ENCODE measurements around the gene RALGPS1.

Gene RALGPS1

DNA sequence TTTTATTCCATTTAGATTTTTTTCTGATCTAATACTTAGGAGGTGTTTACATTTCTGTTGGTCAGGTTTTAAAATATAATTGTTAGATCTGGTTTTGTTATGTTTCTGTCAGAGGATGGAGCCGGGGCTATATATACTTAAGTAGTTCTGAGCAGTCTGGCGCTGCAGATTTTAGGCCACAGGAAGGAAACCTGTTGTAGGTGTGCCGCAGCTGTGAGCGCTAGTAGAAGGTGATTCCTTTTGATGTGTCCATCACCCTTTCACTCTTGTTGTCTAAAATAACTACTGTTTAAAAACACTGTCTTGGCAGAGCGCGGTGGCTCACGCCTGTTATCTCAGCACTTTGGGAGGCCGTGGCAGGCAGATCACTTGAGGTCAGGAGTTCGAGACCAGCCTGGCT lies 37.2 kb upstream of the RALGPS1 start:
- H3K4me3 ChIP-seq (ENCODE audit: low read length), result no peak overlapping the region
- DNase-seq (ENCODE audit: low read depth), result no peak
- TF ChIP-seq, protein P1, sequence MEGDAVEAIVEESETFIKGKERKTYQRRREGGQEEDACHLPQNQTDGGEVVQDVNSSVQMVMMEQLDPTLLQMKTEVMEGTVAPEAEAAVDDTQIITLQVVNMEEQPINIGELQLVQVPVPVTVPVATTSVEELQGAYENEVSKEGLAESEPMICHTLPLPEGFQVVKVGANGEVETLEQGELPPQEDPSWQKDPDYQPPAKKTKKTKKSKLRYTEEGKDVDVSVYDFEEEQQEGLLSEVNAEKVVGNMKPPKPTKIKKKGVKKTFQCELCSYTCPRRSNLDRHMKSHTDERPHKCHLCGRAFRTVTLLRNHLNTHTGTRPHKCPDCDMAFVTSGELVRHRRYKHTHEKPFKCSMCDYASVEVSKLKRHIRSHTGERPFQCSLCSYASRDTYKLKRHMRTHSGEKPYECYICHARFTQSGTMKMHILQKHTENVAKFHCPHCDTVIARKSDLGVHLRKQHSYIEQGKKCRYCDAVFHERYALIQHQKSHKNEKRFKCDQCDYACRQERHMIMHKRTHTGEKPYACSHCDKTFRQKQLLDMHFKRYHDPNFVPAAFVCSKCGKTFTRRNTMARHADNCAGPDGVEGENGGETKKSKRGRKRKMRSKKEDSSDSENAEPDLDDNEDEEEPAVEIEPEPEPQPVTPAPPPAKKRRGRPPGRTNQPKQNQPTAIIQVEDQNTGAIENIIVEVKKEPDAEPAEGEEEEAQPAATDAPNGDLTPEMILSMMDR (conservative IDR thresholded peaks at IDR 0.05; ENCODE audit: low read length), result no peak

DNA sequence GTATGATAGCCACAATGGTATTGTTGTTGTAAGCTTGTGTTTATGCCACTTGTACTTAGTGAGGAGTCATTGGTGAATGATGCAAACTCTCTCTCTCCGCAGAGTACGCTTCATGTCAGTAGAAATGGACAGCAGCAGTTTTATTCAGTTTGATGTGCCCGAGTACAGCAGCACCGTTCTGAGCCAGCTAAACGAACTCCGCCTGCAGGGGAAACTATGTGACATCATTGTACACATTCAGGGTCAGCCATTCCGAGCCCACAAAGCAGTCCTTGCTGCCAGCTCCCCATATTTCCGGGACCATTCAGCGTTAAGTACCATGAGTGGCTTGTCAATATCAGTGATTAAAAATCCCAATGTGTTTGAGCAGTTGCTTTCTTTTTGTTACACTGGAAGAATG lies 35.3 kb upstream of the RALGPS1 start:
- no peak overlapping the region for H3K4me3 ChIP-seq (ENCODE audit: low read length)
- DNase-seq (ENCODE audit: low read depth), result no peak
- TF ChIP-seq, protein P1 (conservative IDR thresholded peaks at IDR 0.05; ENCODE audit: low read length), result no peak

DNA sequence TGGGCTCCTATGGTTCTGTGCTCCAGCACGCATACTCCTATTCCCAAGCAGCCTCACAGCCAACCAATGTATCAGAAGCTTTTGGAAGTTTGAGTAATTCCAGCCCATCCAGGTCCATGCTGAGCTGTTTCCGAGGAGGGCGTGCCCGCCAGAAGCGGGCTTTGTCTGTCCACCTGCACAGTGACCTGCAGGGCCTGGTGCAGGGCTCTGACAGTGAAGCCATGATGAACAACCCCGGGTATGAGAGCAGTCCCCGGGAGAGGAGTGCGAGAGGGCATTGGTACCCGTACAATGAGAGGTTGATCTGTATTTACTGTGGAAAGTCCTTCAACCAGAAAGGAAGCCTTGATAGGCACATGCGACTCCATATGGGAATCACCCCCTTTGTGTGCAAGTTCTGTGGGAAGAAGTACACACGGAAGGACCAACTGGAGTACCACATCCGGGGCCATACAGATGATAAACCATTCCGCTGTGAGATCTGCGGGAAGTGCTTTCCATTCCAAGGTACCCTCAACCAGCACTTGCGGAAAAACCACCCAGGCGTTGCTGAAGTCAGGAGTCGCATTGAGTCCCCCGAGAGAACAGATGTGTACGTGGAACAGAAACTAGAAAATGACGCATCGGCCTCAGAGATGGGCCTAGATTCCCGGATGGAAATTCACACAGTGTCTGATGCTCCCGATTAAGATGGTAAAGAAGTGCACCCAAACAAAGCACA lies 34.2 kb upstream of the RALGPS1 start:
- TF ChIP-seq, protein P1 (conservative IDR thresholded peaks at IDR 0.05; ENCODE audit: low read length), result no peak
- no peak overlapping the region for H3K4me3 ChIP-seq (ENCODE audit: low read length)
- no peak for DNase-seq (ENCODE audit: low read depth)

DNA sequence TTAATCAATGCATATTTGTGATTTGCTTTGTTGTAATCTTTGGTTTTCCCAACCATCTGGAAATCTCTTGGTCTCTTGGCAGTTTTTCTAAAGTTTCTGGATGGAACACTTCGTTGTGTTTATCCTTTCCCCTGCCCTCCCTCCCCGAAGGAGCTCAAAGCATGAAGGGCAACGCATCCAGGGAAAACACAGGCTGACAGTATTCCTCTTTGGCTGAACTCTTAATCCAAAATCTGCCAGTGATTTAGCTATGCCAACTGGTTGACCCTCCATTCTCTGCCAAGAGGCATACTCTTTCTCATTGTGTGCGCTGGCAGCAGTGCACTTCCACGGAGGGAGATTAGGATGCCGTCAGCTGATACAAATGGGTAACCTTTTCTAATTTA lies 33.6 kb upstream of the RALGPS1 start:
- H3K4me3 ChIP-seq (ENCODE audit: low read length), result no peak overlapping the region
- TF ChIP-seq, protein P1 (conservative IDR thresholded peaks at IDR 0.05; ENCODE audit: low read length), result no peak
- DNase-seq (ENCODE audit: low read depth), result no peak

DNA sequence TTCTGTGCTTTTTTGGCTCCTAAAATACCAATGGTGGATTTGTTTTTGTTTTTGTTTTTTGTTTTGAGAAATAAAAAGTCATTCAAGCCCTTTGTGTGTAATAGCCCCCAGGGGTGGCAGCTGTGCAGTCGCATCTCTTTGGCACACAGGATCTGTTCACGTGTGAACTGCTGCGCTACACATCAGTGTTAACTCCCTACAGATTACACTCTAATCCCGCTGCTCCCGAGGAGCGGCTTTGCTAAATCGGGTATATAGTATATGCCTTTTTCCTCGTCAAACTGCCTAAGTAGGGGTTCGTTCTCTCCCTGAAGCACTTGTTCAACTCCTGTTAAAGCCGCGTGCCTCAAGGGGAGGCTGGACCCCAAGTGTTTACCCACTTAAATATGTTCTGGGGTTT lies 31.8 kb upstream of the RALGPS1 start:
- H3K4me3 ChIP-seq (ENCODE audit: low read length), result no peak overlapping the region
- DNase-seq (ENCODE audit: low read depth), result no peak
- TF ChIP-seq, protein P1 (conservative IDR thresholded peaks at IDR 0.05; ENCODE audit: low read length), result no peak

DNA sequence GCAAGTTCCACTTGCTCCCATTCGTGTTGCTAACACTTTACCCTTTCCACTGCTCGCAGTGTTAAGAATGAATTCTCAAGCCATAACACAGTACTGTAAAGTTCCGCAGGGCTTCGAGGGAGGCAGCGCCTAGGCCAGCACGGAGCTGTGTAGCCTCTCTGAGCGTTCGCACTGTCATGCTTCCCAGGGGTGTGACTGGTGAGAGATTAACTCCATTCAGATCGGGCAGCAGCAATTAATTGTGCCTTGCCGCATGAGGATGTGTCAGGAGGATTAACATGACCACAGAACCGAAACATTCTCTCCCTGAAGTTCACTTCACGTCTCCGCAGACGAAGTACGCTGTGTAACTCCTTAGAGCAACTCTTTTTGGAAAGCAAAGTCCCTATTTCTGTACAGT lies 30.9 kb upstream of the RALGPS1 start:
- TF ChIP-seq, protein P1 (conservative IDR thresholded peaks at IDR 0.05; ENCODE audit: low read length), result no peak
- H3K4me3 ChIP-seq (ENCODE audit: low read length), result no peak overlapping the region
- no peak for DNase-seq (ENCODE audit: low read depth)

DNA sequence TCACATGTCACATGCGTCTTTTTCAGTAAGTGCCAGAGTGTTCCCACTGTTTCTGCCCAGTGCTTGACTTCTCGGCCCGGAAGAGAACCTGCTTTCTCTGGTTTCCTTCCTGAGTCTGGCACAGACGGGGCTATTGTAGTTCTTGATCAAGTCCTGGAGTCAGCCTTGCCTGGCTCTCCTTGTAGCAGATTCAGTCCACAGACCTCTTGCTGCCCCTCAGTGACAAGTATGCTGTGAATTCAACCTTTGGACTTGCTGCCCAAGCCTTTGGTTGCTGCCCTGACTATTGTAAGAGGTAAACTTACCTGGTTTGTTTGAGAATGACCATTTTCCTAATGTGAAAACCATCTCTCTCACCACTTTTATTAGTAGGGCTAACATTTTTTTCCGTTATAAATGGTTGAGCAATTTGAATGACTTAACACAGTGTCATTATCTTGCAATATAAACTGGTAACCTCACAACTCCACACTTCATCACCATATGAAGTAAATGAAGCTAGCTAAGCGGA lies 29.4 kb upstream of the RALGPS1 start:
- H3K4me3 ChIP-seq (ENCODE audit: low read length), result no peak overlapping the region
- DNase-seq (ENCODE audit: low read depth), result peak; percentile 36
- TF ChIP-seq, protein P1 (conservative IDR thresholded peaks at IDR 0.05; ENCODE audit: low read length), result no peak
